Mesenchymal stem cell (in vitro differentiated cells and primary cell): Measurements from ENCODE around the gene TMCO4.

Experiments used
- DNase-seq: peaks from one replicate; pipeline ENCODE4 v3.0.0-alpha.2; 2013
- H2AFZ ChIP-seq: one replicate; pipeline ENCODE4 v1.6.1; 2013; ENCODE audit warnings: low read depth, mild to moderate bottlenecking, control low read depth, inconsistent platforms, low read length, moderate library complexity
- H2AK5ac ChIP-seq: 2 replicates; pipeline ENCODE4 v1.6.1; 2013; ENCODE audit warnings: low read length, moderate library complexity, mild to moderate bottlenecking, inconsistent platforms; ENCODE audit not compliant: severe bottlenecking
- H2BK120ac ChIP-seq: one replicate; pipeline ENCODE4 v1.6.1; 2013; ENCODE audit warnings: low read depth, mild to moderate bottlenecking, inconsistent platforms, low read length, moderate library complexity
- H2BK12ac ChIP-seq, 2 experiments: one replicate each; pipeline ENCODE4 v1.6.1; 2013; ENCODE audit warnings: inconsistent platforms in 2 of 2, low read length in 2 of 2, mild to moderate bottlenecking in 2 of 2, moderate library complexity in 2 of 2, control low read depth in 1 of 2
- H2BK15ac ChIP-seq: one replicate; pipeline ENCODE4 v1.6.1; 2013; ENCODE audit warnings: mild to moderate bottlenecking, low read depth, inconsistent platforms; ENCODE audit not compliant: poor library complexity, severe bottlenecking
- H2BK5ac ChIP-seq: 2 replicates; pipeline ENCODE4 v1.6.1; 2013; ENCODE audit warnings: low read depth, mild to moderate bottlenecking, low read length, control low read depth, inconsistent platforms; ENCODE audit not compliant: poor library complexity, severe bottlenecking
- H3K14ac ChIP-seq, 2 experiments: one replicate each; pipeline ENCODE4 v1.6.1; 2013; ENCODE audit warnings: inconsistent platforms in 2 of 2, low read length in 2 of 2, control low read depth in 1 of 2, mild to moderate bottlenecking in 1 of 2, moderate library complexity in 1 of 2
- H3K18ac ChIP-seq, 2 experiments: one replicate each; pipeline ENCODE4 v1.6.1; 2013; ENCODE audit warnings: inconsistent platforms in 2 of 2, low read length in 2 of 2, control low read depth in 1 of 2, low read depth in 1 of 2, mild to moderate bottlenecking in 1 of 2
- H3K23ac ChIP-seq, 2 experiments: one replicate each; pipeline ENCODE4 v1.6.1; 2013; ENCODE audit warnings: inconsistent platforms in 2 of 2, low read length in 2 of 2, mild to moderate bottlenecking in 2 of 2, moderate library complexity in 2 of 2, control low read depth in 1 of 2
- H3K27ac ChIP-seq: 2 replicates; pipeline ENCODE4 v1.5.1; 2013; ENCODE audit warnings: mild to moderate bottlenecking, moderate library complexity, low read length, control low read depth, inconsistent platforms; ENCODE audit not compliant: poor library complexity, severe bottlenecking
- H3K27me3 ChIP-seq, 2 experiments: 2 replicates each; pipeline versions ENCODE4 v1.6.1 to v1.7.0; 2013; ENCODE audit warnings: low read length in 2 of 2, mild to moderate bottlenecking in 2 of 2, moderate library complexity in 2 of 2, control low read depth in 1 of 2, inconsistent platforms in 1 of 2; ENCODE audit not compliant: control insufficient read depth in 1 of 2, insufficient read depth in 1 of 2
- H3K36me3 ChIP-seq, 2 experiments: 2 replicates each; pipeline versions ENCODE4 v1.6.1 to v1.7.0; 2013; ENCODE audit warnings: low read length in 2 of 2, control low read depth in 1 of 2, inconsistent platforms in 1 of 2, low read depth in 1 of 2, mild to moderate bottlenecking in 1 of 2; ENCODE audit not compliant: insufficient read depth in 2 of 2, control insufficient read depth in 1 of 2
- H3K4ac ChIP-seq, 2 experiments: one replicate each; pipeline ENCODE4 v1.6.1; 2013; ENCODE audit warnings: inconsistent platforms in 2 of 2, low read length in 2 of 2, mild to moderate bottlenecking in 2 of 2, moderate library complexity in 2 of 2, control low read depth in 1 of 2, low read depth in 1 of 2
- H3K4me1 ChIP-seq: 2 replicates; pipeline ENCODE4 v1.6.1; 2013; ENCODE audit warnings: low read depth, low read length, control low read depth; ENCODE audit not compliant: control insufficient read depth, insufficient read depth
- H3K4me2 ChIP-seq: 2 replicates; pipeline ENCODE4 v1.6.1; 2013; ENCODE audit warnings: low read length, mild to moderate bottlenecking, inconsistent platforms; ENCODE audit not compliant: poor library complexity, severe bottlenecking
- H3K4me3 ChIP-seq, 2 experiments: 2 replicates each; pipeline versions ENCODE4 v1.5.1 to v1.7.0; 2013; ENCODE audit warnings: low read length in 2 of 2, mild to moderate bottlenecking in 2 of 2, control low read depth in 1 of 2, low read depth in 1 of 2; ENCODE audit not compliant: insufficient read depth in 1 of 2
- H3K79me1 ChIP-seq: replicated peaks from 2 replicates; pipeline ENCODE4 v1.6.1; 2013; ENCODE audit warnings: mild to moderate bottlenecking, control low read depth, low read length, inconsistent platforms; ENCODE audit not compliant: poor library complexity, severe bottlenecking
- H3K9ac ChIP-seq: 2 replicates; pipeline ENCODE4 v1.7.0; 2013; ENCODE audit warnings: mild to moderate bottlenecking, low read length, moderate library complexity
- H3K9me3 ChIP-seq: 2 replicates; pipeline ENCODE4 v1.7.0; 2013; ENCODE audit warnings: mild to moderate bottlenecking, low read length; ENCODE audit not compliant: control insufficient read depth
- H4K8ac ChIP-seq: one replicate; pipeline ENCODE4 v1.6.1; 2013; ENCODE audit warnings: inconsistent platforms, mild to moderate bottlenecking, low read length, moderate library complexity
- H4K91ac ChIP-seq: one replicate; pipeline ENCODE4 v1.6.1; 2013; ENCODE audit warnings: mild to moderate bottlenecking, low read length, inconsistent platforms
- WGBS: methylation state at CpG from one replicate; pipeline ENCODE4 v1.1.7; 2013; ENCODE audit warnings: mixed read lengths; 5-methylcytosine and 5-hydroxymethylcytosine counted together

The TMCO4 gene

GRCh38 chr1:19656780-19657466, 142.8 kb downstream of the TMCO4 start:
- H3K36me3 ChIP-seq = peaks cover 44 to 50% of the 10 kb centered on the region in 2 experiments
- H4K8ac ChIP-seq = no peak overlapping the region
- H2BK120ac ChIP-seq = no peak overlapping the region
- no peak overlapping the region for H3K23ac ChIP-seq
- no peak overlapping the region for H2AFZ ChIP-seq
- H3K18ac ChIP-seq = no peak overlapping the region
- H2AK5ac ChIP-seq = no peak overlapping the region
- H3K27me3 ChIP-seq = peaks cover 0 to 5% of the 10 kb centered on the region in 2 experiments
- H2BK12ac ChIP-seq = no peak overlapping the region
- H3K9me3 ChIP-seq = no peaks in the 10 kb centered on the region
- no peak overlapping the region for H2BK15ac ChIP-seq
- H3K4ac ChIP-seq = no peak overlapping the region
- H4K91ac ChIP-seq = no peak overlapping the region
- WGBS = 89% methylated on average over 13 of the region's 15 CpGs
- H3K4me2 ChIP-seq = no peak overlapping the region
- no peak overlapping the region for H3K14ac ChIP-seq
- no peak overlapping the region for H2BK5ac ChIP-seq
- no peak for DNase-seq
- H3K79me1 ChIP-seq = peaks cover 39% of the 10 kb centered on the region
- H3K4me1 ChIP-seq = peaks cover 15% of the 10 kb centered on the region
- H3K27ac ChIP-seq = no peak overlapping the region
- no peak overlapping the region for H3K9ac ChIP-seq
- no peak overlapping the region for H3K4me3 ChIP-seq

- 97% methylated on average over 9 of the region's 9 CpGs for WGBS
- Histone ChIP-seq H2BK15ac (no peak overlapping the region), H3K4me2 (no peak overlapping the region), H3K36me3 (peaks cover 48 to 50% of the 10 kb centered on the region in 2 experiments), H3K9me3 (no peaks in the 10 kb centered on the region), H3K9ac (no peak overlapping the region), H2AFZ (no peak overlapping the region), H2BK12ac (no peak overlapping the region), H4K8ac (no peak overlapping the region), H3K27me3 (peaks cover 0 to 5% of the 10 kb centered on the region in 2 experiments), H4K91ac (no peak overlapping the region), H3K14ac (no peak overlapping the region), H3K4ac (no peak overlapping the region), H3K79me1 (peaks cover 43% of the 10 kb centered on the region), H3K4me1 (peaks cover 17% of the 10 kb centered on the region), H3K18ac (no peak overlapping the region), H3K23ac (no peak overlapping the region), H3K4me3 (no peak overlapping the region), H3K27ac (no peak overlapping the region), H2AK5ac (no peak overlapping the region), H2BK5ac (no peak overlapping the region), H2BK120ac (no peak overlapping the region)
- DNase-seq = no peak
Measured at GRCh38 chr1:19656134-19656779, 143.5 kb downstream of the TMCO4 start.

- H2BK120ac ChIP-seq = no peak overlapping the region
- H3K36me3 ChIP-seq = peaks cover 50% of the 10 kb centered on the region in 2 experiments
- H4K8ac ChIP-seq = no peak overlapping the region
- H3K18ac ChIP-seq = no peak overlapping the region
- WGBS = 94% methylated on average over 8 of the region's 8 CpGs
- no peak for DNase-seq
- H3K27ac ChIP-seq = no peak overlapping the region
- no peak overlapping the region for H3K4ac ChIP-seq
- H3K23ac ChIP-seq = no peak overlapping the region
- no peaks in the 10 kb centered on the region for H3K9me3 ChIP-seq
- no peak overlapping the region for H3K4me2 ChIP-seq
- peaks cover 23% of the 10 kb centered on the region for H3K4me1 ChIP-seq
- no peak overlapping the region for H3K9ac ChIP-seq
- H3K4me3 ChIP-seq = no peak overlapping the region
- H4K91ac ChIP-seq = no peak overlapping the region
- H2AK5ac ChIP-seq = no peak overlapping the region
- H2BK5ac ChIP-seq = no peak overlapping the region
- no peak overlapping the region for H2AFZ ChIP-seq
- no peak overlapping the region for H2BK15ac ChIP-seq
- peaks cover 46% of the 10 kb centered on the region for H3K79me1 ChIP-seq
- H3K27me3 ChIP-seq = peaks cover 0 to 2% of the 10 kb centered on the region in 2 experiments
- no peak overlapping the region for H2BK12ac ChIP-seq
- no peak overlapping the region for H3K14ac ChIP-seq
Measured at GRCh38 chr1:19655718-19656080, 144.0 kb downstream of the TMCO4 start.

- Histone ChIP-seq H4K8ac (no peak overlapping the region), H3K36me3 (peaks cover 50% of the 10 kb centered on the region in 2 experiments), H3K9me3 (no peaks in the 10 kb centered on the region), H3K4me1 (peaks cover 24% of the 10 kb centered on the region), H2AFZ (no peak overlapping the region), H3K4me3 (no peak overlapping the region), H3K4ac (no peak overlapping the region), H3K18ac (no peak overlapping the region), H2BK5ac (no peak overlapping the region), H2BK12ac (no peak overlapping the region), H2BK15ac (no peak overlapping the region), H2BK120ac (no peak overlapping the region), H3K14ac (no peak overlapping the region), H4K91ac (no peak overlapping the region), H2AK5ac (no peak overlapping the region), H3K27me3 (no peaks in the 10 kb centered on the region), H3K23ac (no peak overlapping the region), H3K4me2 (no peak overlapping the region), H3K9ac (peak overlapping the region; percentile 36), H3K27ac (no peak overlapping the region), H3K79me1 (peaks cover 46% of the 10 kb centered on the region)
- DNase-seq = no peak
- WGBS = 93% methylated on average over 15 of the region's 15 CpGs
Measured at GRCh38 chr1:19654886-19655717, 144.6 kb downstream of the TMCO4 start.
